Left lung (tissue), 10 donors: Measurements from ENCODE around the gene ADIPOR2. TPM values are rescaled to one million over a fixed set of nuclear protein-coding genes. Genes with fewer than 3 reads are reported as not detected.

ENCODE experiments used
- ATAC-seq: fragments of 200-7000 bp; cut with Tn5 transposase; one replicate; pipeline ENCODE4 v1.9.1; 2020; ENCODE audit warnings: moderate library complexity
- DNase-seq, 4 donors: peaks; one replicate each; pipeline ENCODE4 v3.0.0-alpha.2; 2013 to 2020
- H3K27ac ChIP-seq, 2 donors: fragments of 200-600 bp; sonication (generic) in 1 of 2; one replicate each; pipeline versions ENCODE4 v1.5.0 to v1.8.0; 2020 to 2021
- H3K27me3 ChIP-seq, 2 donors: fragments of 200-600 bp; sonication (generic) in 1 of 2; one replicate each; pipeline versions ENCODE4 v1.5.0 to v1.8.0; 2020 to 2021
- H3K36me3 ChIP-seq, 2 donors: fragments of 200-600 bp; sonication (generic) in 1 of 2; one replicate each; pipeline versions ENCODE4 v1.5.0 to v1.8.0; 2020 to 2021
- H3K4me1 ChIP-seq, 2 donors: fragments of 200-600 bp; one replicate each; pipeline ENCODE4 v1.8.0; 2021
- H3K4me3 ChIP-seq, 2 donors: fragments of 200-600 bp; sonication (generic) in 1 of 2; one replicate each; pipeline versions ENCODE4 v1.5.0 to v1.8.0; 2020 to 2021; ENCODE audit warnings: mild to moderate bottlenecking in 1 of 2
- H3K9me3 ChIP-seq, 2 donors: fragments of 200-600 bp; sonication (generic) in 1 of 2; one replicate each; pipeline versions ENCODE4 v1.5.0 to v1.8.0; 2020 to 2021
- intact Hi-C, 2 donors: fragments of 100-400 bp; cut with DNase I; formaldehyde crosslinking; loops; one replicate each; pipeline versions ENCODE4 v1.11.2 to v1.14.2; 2022
- polyA plus RNA-seq, 6 donors: library from polyadenylated mRNA; unstranded; fragments of 120-200 nt; gene quantifications; one replicate each; pipeline ENCODE4 v1.2.1, GENCODE V29; 2013; ENCODE audit not compliant: insufficient read length in 6 of 6
- total RNA-seq, 2 donors: library from RNA; stranded (reverse); fragmentation: NEBNext Ultra II Directional; extraction: Animal tissue kit (Norgen Biotek cat#: 25700); gene quantifications; one replicate each; pipeline ENCODE4 v1.2.1, GENCODE V29; 2021
- TF ChIP-seq, protein P1 (sequence below), 2 donors: fragments of 200-600 bp; sonication (generic) in 1 of 2; IDR thresholded peaks; one replicate each; pipeline versions ENCODE4 v1.5.0 to v1.8.0; 2021; ENCODE audit warnings: antibody characterized with exemption in 2 of 2
- donor health status: DM: no; HTN: yes; CAD: no.
- donor health status: DM: no; HTN: no; CAD: no.

Gene ADIPOR2
- total and polyA plus RNA-seq, 8 donors: 37.0 to 66.8 (median 41.7) TPM

DNA sequence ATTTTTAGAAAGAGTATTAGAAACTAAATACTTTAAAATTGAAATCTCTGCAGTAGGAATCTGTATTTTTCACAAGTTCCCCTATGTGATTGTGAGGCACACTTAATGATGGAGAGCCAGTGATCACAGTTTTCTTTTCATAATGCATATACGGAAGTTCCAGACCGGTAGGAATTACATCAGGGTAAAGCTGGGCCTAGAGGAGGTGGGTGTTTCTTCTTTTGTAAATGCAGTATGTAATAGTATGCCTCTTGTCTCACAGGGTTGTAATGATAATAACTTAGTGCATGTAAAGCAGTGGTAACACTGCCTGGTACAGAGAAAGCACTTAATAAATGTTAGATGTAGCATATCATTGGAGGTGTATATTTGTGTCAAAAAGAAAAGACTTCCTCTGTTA lies 72.3 kb downstream of the ADIPOR2 start:
- ATAC-seq: no peak
- no peak overlapping the region for H3K27ac ChIP-seq
- TF ChIP-seq, protein P1, sequence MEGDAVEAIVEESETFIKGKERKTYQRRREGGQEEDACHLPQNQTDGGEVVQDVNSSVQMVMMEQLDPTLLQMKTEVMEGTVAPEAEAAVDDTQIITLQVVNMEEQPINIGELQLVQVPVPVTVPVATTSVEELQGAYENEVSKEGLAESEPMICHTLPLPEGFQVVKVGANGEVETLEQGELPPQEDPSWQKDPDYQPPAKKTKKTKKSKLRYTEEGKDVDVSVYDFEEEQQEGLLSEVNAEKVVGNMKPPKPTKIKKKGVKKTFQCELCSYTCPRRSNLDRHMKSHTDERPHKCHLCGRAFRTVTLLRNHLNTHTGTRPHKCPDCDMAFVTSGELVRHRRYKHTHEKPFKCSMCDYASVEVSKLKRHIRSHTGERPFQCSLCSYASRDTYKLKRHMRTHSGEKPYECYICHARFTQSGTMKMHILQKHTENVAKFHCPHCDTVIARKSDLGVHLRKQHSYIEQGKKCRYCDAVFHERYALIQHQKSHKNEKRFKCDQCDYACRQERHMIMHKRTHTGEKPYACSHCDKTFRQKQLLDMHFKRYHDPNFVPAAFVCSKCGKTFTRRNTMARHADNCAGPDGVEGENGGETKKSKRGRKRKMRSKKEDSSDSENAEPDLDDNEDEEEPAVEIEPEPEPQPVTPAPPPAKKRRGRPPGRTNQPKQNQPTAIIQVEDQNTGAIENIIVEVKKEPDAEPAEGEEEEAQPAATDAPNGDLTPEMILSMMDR (IDR thresholded peaks at IDR 0.05): no peak

DNA sequence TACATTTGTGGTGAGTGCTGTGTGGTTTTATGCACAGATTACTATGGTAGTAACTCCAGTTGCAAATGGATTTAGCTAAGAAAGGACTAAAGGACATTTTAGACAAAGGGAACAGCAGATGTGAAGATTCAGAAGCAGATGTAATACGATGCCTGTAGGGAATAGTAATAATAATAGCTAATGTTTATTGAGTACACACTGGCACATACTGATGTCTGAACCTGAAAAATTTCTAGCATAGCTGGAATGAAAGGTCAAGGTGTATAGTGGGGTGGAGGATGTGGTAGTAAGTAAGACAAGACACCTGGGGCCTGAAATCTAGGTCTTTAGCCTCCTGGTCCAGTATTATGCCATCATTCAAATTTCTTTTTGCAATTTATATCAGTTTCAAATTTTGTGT lies 75.2 kb downstream of the ADIPOR2 start:
- ATAC-seq (no peak), DNase-seq (no peak)
- H3K36me3 ChIP-seq: peaks cover 0 to 13% of the 10 kb centered on the region in 2 donors
- H3K9me3 ChIP-seq: no peaks in the 10 kb centered on the region
- H3K4me3 ChIP-seq: no peak overlapping the region
- intact Hi-C loops: no loop called here
- H3K4me1 ChIP-seq: peaks cover 0 to 13% of the 10 kb centered on the region in 2 donors
- no peaks in the 10 kb centered on the region for H3K27me3 ChIP-seq
- H3K27ac ChIP-seq: no peak overlapping the region
- TF ChIP-seq, protein P1 (IDR thresholded peaks at IDR 0.05): no peak

More for the DNA sequence above, 72.3 kb downstream of the ADIPOR2 start:
- Histone ChIP-seq H3K4me3 (no peak overlapping the region), H3K27me3 (no peaks in the 10 kb centered on the region), H3K36me3 (peaks cover 0 to 20% of the 10 kb centered on the region in 2 donors), H3K9me3 (no peaks in the 10 kb centered on the region), H3K4me1 (peaks cover 0 to 33% of the 10 kb centered on the region in 2 donors)
- intact Hi-C loops: no loop called here
- no peak for DNase-seq

DNA sequence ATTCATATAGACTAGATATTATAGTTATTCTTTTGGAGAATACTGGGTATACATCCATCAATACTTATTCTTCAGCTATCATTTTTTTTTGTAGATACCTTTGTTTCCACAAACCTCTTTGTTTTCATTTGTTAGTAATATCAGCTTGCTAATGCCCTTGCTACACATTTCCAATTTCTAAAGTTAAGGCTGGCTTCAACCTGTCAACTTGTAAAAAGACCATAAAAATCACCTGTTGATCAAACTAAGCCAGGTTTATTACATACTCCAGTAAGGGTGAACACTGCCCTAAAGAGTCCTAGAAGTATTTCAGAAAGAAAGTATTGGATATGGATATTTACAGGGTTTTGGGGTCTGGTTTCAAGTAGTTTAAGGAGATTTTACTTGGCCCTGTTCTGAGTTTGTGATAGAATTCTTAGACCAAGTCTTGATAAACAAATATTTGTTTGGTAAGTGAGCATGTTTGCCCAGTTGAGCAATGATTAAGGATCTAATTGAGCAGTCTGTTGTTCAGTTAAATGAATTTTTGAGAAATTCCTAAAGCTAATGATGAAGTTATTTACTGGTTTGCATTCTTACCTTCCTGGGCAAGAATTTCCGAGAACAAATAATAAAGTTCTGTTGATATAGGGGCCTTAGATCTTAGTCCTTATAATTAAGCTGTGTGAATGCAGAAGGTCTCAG lies 76.7 kb downstream of the ADIPOR2 start:
- no peak for ATAC-seq
- H3K9me3 ChIP-seq: no peaks in the 10 kb centered on the region
- TF ChIP-seq, protein P1 (IDR thresholded peaks at IDR 0.05): no peak

DNA sequence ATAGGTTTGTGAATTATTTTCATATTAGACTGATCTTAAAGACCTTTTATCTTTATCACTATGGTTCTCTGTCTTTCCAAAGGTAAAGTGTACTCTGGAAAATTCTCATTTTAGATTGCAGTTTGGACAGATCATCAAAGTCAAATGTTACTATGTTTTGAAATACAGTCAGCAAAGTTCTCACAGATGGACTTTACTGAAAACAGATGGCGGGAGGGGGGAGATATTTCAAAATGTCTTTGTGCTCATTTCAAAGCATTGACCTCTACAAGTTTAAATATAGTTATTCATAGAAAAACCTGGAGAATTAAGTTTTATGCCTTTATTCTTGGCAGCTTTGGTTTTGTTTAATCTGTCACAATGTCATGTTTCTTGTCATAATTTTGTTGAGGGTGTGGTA lies 77.7 kb downstream of the ADIPOR2 start:
- peaks cover 0 to 5% of the 10 kb centered on the region in 2 donors for H3K4me1 ChIP-seq
- no peak overlapping the region for H3K4me3 ChIP-seq
- no peaks in the 10 kb centered on the region for H3K9me3 ChIP-seq
- DNase-seq (no peak), ATAC-seq (no peak)
- intact Hi-C loops: no loop called here
- H3K27me3 ChIP-seq: no peaks in the 10 kb centered on the region
- no peak overlapping the region for H3K27ac ChIP-seq
- TF ChIP-seq, protein P1 (IDR thresholded peaks at IDR 0.05): no peak
- H3K36me3 ChIP-seq: peaks cover 0 to 22% of the 10 kb centered on the region in 2 donors

More for the DNA sequence above, 76.7 kb downstream of the ADIPOR2 start:
- peaks cover 0 to 14% of the 10 kb centered on the region in 2 donors for H3K36me3 ChIP-seq
- H3K4me3 ChIP-seq: no peak overlapping the region
- peaks cover 0 to 4% of the 10 kb centered on the region in 2 donors for H3K4me1 ChIP-seq
- intact Hi-C loops: no loop called here
- no peak overlapping the region for H3K27ac ChIP-seq
- no peaks in the 10 kb centered on the region for H3K27me3 ChIP-seq
- no peak for DNase-seq

DNA sequence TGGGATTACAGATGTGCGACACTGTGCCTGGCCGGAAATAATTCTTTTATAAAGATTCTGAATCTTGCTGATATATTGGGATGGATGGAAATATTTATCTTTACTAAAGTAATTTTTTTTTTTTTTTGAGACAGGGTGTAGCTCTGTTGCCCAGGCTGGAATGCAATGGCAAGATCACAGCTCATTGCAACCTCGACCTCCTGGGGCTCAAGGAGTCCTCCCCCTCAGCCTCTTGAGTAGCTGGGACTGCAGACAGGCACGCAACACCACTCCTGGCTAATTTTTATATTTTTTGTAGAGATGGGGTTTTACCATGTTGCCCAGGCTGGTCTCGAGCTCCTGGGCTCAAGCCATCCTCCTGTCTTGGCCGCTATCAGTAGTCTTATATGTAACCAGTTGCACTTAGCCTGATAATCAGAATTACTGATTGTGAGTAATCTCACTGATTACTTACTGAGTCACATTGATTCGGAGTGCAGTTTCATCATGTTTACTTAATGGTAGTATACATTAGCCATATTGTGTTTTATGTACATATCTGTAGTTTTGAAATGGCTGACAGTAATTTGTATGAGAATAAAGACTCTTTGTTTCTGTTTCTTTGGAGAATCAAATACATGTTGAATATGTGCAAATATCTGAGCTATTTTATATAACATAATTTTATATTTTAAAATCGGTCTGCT lies 79.1 kb downstream of the ADIPOR2 start:
- no peaks in the 10 kb centered on the region for H3K9me3 ChIP-seq
- H3K27me3 ChIP-seq: no peaks in the 10 kb centered on the region
- intact Hi-C loops: no loop called here
- DNase-seq: no peak
- H3K36me3 ChIP-seq: peaks cover 0 to 27% of the 10 kb centered on the region in 2 donors
- TF ChIP-seq, protein P1 (IDR thresholded peaks at IDR 0.05): no peak
- no peak overlapping the region for H3K4me3 ChIP-seq
- peaks cover 0 to 15% of the 10 kb centered on the region in 2 donors for H3K4me1 ChIP-seq
- no peak for ATAC-seq
- H3K27ac ChIP-seq: no peak overlapping the region
